ENCODE results near the gene ZFAND5. TPM values are rescaled to one million over a fixed set of nuclear protein-coding genes. Genes with fewer than 3 reads are reported as not detected.

ZFAND5 gene
- total and polyA plus RNA-seq, 4 donors, result 45.6 to 119 (median 61.9) TPM

DNA sequence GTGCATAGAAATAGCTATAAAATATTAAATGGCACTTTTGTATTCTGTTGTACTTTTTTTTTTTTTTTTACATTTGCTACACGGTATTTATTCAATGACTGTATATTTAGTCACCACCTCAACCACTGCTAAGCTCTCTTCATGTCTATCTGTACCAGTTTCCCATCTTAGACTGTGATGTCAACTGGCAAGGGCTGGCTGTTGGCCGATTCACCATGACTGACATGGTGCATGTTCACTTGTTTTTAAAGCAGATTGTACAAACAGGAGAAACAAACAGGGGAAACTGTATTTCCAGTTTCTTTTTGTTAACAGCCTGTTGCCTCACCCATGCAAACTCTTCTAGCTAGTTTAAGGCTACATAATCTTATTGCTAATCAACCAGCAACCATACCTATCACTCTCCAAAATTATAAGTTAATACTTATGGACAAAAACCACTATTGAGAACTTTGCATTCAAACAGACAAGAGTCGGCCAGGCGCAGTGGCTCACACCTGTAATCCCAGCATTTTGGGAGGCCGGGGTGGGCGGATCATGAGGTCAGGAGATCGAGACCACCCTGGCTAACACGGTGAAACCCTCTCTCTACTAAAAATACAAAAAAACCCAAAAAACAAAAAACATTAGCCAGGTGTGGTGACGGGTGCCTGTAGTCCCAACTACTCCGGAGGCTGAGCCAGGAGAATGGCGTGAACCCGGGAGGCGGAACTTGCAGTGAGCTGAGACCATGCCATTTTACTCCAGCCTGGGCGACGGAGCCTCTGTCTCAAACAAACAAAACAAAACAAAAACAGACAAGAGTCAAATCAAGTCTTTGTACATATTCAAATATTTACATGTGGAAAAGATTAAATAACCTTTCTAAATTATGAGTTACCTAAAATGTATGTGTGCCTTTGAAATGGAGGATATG lies 13.2 kb downstream of the ZFAND5 start (continued):
- TF ChIP-seq, protein P1, sequence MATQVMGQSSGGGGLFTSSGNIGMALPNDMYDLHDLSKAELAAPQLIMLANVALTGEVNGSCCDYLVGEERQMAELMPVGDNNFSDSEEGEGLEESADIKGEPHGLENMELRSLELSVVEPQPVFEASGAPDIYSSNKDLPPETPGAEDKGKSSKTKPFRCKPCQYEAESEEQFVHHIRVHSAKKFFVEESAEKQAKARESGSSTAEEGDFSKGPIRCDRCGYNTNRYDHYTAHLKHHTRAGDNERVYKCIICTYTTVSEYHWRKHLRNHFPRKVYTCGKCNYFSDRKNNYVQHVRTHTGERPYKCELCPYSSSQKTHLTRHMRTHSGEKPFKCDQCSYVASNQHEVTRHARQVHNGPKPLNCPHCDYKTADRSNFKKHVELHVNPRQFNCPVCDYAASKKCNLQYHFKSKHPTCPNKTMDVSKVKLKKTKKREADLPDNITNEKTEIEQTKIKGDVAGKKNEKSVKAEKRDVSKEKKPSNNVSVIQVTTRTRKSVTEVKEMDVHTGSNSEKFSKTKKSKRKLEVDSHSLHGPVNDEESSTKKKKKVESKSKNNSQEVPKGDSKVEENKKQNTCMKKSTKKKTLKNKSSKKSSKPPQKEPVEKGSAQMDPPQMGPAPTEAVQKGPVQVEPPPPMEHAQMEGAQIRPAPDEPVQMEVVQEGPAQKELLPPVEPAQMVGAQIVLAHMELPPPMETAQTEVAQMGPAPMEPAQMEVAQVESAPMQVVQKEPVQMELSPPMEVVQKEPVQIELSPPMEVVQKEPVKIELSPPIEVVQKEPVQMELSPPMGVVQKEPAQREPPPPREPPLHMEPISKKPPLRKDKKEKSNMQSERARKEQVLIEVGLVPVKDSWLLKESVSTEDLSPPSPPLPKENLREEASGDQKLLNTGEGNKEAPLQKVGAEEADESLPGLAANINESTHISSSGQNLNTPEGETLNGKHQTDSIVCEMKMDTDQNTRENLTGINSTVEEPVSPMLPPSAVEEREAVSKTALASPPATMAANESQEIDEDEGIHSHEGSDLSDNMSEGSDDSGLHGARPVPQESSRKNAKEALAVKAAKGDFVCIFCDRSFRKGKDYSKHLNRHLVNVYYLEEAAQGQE (IDR thresholded peaks at IDR 0.05), result no peak
- TF ChIP-seq FOXA2 (IDR thresholded peaks at IDR 0.05) (no peak), JUND (IDR thresholded peaks at IDR 0.05) (no peak), GABPA (IDR thresholded peaks at IDR 0.05 in 1 of 2, conservative IDR thresholded peaks at IDR 0.05 in 1 of 2) (no peak), HNF4G (IDR thresholded peaks at IDR 0.05) (no peak), SP1 (IDR thresholded peaks at IDR 0.05) (no peak), YY1 (IDR thresholded peaks at IDR 0.05) (no peak), HNF4A (conservative IDR thresholded peaks at IDR 0.05) (no peak)

DNA sequence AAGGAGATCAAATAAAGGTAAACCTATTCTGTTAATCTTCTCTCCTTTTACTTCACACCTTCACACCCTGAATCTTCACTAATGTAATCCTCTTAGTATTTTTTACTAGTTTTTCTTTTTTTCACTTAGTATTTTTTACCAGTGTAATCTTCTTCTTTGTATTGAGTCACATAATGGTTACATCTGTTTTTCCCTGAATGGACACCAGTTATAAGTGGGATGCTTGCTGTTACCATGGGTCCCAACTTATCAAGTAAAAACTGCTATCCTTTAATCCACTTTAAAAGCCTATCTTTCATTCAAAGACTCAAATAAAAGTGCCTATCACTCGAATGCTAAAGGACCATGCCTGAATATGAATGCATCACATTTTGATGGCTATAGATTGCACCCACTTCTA lies 15.1 kb downstream of the ZFAND5 start:
- Histone ChIP-seq H3K4me3 (ENCODE audit: low read depth in 1 of 3, low read length in 3 of 3) (no peak overlapping the region), H3K4me1 (ENCODE audit: control insufficient read depth in 4 of 4, insufficient read depth in 4 of 4, low read length in 3 of 4) (peaks cover 0 to 14% (median 13%) of the 10 kb centered on the region in 4 donors), H3K27me3 (ENCODE audit: control insufficient read depth in 4 of 4, insufficient read depth in 4 of 4, low read length in 3 of 4) (no peaks in the 10 kb centered on the region), H3K27ac (ENCODE audit: low read depth in 1 of 2, low read length in 2 of 2) (no peak overlapping the region), H3K36me3 (ENCODE audit: control insufficient read depth in 4 of 4, insufficient read depth in 3 of 4, low read depth in 1 of 4, low read length in 3 of 4) (peaks cover 2 to 12% (median 6%) of the 10 kb centered on the region in 4 donors), H3K9me3 (ENCODE audit: control insufficient read depth in 4 of 4, low read length in 3 of 4) (no peaks in the 10 kb centered on the region), H3K9ac (ENCODE audit: low read depth in 1 of 2, low read length in 2 of 2) (no peak overlapping the region)
- no peak for DNase-seq (ENCODE audit: low spot score)
- TF ChIP-seq JUND (IDR thresholded peaks at IDR 0.05) (no peak), YY1 (IDR thresholded peaks at IDR 0.05) (no peak), RXRA (IDR thresholded peaks at IDR 0.05) (no peak), FOXA1 (IDR thresholded peaks at IDR 0.05) (no peak), NR2F2 (IDR thresholded peaks at IDR 0.05) (no peak), HNF4A (conservative IDR thresholded peaks at IDR 0.05) (no peak)
- TF ChIP-seq, protein P2, sequence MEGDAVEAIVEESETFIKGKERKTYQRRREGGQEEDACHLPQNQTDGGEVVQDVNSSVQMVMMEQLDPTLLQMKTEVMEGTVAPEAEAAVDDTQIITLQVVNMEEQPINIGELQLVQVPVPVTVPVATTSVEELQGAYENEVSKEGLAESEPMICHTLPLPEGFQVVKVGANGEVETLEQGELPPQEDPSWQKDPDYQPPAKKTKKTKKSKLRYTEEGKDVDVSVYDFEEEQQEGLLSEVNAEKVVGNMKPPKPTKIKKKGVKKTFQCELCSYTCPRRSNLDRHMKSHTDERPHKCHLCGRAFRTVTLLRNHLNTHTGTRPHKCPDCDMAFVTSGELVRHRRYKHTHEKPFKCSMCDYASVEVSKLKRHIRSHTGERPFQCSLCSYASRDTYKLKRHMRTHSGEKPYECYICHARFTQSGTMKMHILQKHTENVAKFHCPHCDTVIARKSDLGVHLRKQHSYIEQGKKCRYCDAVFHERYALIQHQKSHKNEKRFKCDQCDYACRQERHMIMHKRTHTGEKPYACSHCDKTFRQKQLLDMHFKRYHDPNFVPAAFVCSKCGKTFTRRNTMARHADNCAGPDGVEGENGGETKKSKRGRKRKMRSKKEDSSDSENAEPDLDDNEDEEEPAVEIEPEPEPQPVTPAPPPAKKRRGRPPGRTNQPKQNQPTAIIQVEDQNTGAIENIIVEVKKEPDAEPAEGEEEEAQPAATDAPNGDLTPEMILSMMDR (IDR thresholded peaks at IDR 0.05; ENCODE audit: low read depth, low read length, missing input control), result no peak
- TF ChIP-seq, protein P3, sequence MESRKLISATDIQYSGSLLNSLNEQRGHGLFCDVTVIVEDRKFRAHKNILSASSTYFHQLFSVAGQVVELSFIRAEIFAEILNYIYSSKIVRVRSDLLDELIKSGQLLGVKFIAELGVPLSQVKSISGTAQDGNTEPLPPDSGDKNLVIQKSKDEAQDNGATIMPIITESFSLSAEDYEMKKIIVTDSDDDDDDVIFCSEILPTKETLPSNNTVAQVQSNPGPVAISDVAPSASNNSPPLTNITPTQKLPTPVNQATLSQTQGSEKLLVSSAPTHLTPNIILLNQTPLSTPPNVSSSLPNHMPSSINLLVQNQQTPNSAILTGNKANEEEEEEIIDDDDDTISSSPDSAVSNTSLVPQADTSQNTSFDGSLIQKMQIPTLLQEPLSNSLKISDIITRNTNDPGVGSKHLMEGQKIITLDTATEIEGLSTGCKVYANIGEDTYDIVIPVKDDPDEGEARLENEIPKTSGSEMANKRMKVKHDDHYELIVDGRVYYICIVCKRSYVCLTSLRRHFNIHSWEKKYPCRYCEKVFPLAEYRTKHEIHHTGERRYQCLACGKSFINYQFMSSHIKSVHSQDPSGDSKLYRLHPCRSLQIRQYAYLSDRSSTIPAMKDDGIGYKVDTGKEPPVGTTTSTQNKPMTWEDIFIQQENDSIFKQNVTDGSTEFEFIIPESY (IDR thresholded peaks at IDR 0.05), result no peak
- WGBS, result 77% methylated on average over 1 of the region's 1 CpG

Data from liver (tissue), 9 donors.